GM12878 (cell line): ENCODE data around the gene PRKG1. TPM values are rescaled to one million over a fixed set of nuclear protein-coding genes. Genes with fewer than 3 reads are reported as not detected.

ENCODE experiments used
- ATAC-seq: fragments of 200-7000 bp; cut with Tn5 transposase; 3 replicates; pipeline ENCODE4 v1.9.1; 2020; ENCODE audit warnings: mild to moderate bottlenecking, moderate library complexity
- BruUV-seq: library from RNA; stranded (reverse); fragments of 400-500 nt; replicated peaks from 2 replicates; lab custom pipeline; 2021; lab: Mats Ljungman, UMichigan
- CTCF ChIA-PET: fragments of 300-600 bp; sonication (Branson Sonifier 250); formaldehyde crosslinking; extraction: SDS; loops from one replicate; lab custom pipeline; 2021; ENCODE audit warnings: inconsistent platforms; lab: Yijun Ruan, JAX
- POLR2A ChIA-PET: fragments of 350-600 bp; formaldehyde crosslinking; extraction: SDS; loops from one replicate; lab custom pipeline; 2021; ENCODE audit warnings: inconsistent platforms; lab: Charles Lee
- RAD21 ChIA-PET: fragments of 300-600 bp; sonication (Branson Sonifier 250); formaldehyde crosslinking; loops from one replicate; lab custom pipeline; 2023; ENCODE audit warnings: antibody characterized with exemption; ENCODE audit not compliant: unreplicated experiment; lab: Charles Lee
- SMC1A ChIA-PET: fragments of 300-600 bp; sonication (Branson Sonifier 250); formaldehyde crosslinking; loops from one replicate; lab custom pipeline; 2023; ENCODE audit not compliant: unreplicated experiment, uncharacterized antibody; lab: Charles Lee
- DNase-seq: peaks from one replicate; pipeline ENCODE4 v3.0.0-alpha.2; 2011; ENCODE audit warnings: low read depth, low spot score
- FAIRE-seq: peaks from 3 replicates; lab custom pipeline; 2011; peaks lifted over from hg19 to GRCh38; lab: Jason Lieb, UNC
- H2AFZ ChIP-seq: 2 replicates; pipeline ENCODE4 v1.6.0; 2011; ENCODE audit warnings: low read depth, low read length, control low read depth; ENCODE audit not compliant: control insufficient read depth
- H3K27ac ChIP-seq: 2 replicates; pipeline ENCODE4 v1.5.1; 2011; ENCODE audit warnings: control low read depth; ENCODE audit not compliant: control insufficient read depth, insufficient read depth
- H3K27me3 ChIP-seq, 2 experiments: replicated peaks in 1 of 2; 2 replicates each; pipeline versions ENCODE4 v1.6.0 to v1.6.1; 2011; ENCODE audit warnings: low read length in 1 of 2; ENCODE audit not compliant: control insufficient read depth in 2 of 2, insufficient read depth in 2 of 2
- H3K36me3 ChIP-seq, 2 experiments: 2 replicates each; pipeline ENCODE4 v1.5.1; 2011; ENCODE audit warnings: low read length in 1 of 2; ENCODE audit not compliant: control insufficient read depth in 2 of 2, insufficient read depth in 2 of 2
- H3K4me1 ChIP-seq: 2 replicates; pipeline ENCODE4 v1.6.1; 2011; ENCODE audit warnings: mild to moderate bottlenecking, low read length, moderate library complexity, mixed read lengths; ENCODE audit not compliant: control insufficient read depth, insufficient read depth
- H3K4me2 ChIP-seq: 2 replicates; pipeline ENCODE4 v1.6.0; 2011; ENCODE audit warnings: control low read depth; ENCODE audit not compliant: control insufficient read depth, insufficient read depth
- H3K4me3 ChIP-seq: fragments of 200-600 bp; sonication (generic); 2 replicates; pipeline ENCODE4 v1.5.1; 2016
- H3K79me2 ChIP-seq: 2 replicates; pipeline ENCODE4 v1.6.0; 2011; ENCODE audit warnings: low read length; ENCODE audit not compliant: control insufficient read depth, insufficient read depth
- H3K9ac ChIP-seq: 2 replicates; pipeline ENCODE4 v1.8.0; 2011; ENCODE audit warnings: low read length, control low read depth, mixed read lengths; ENCODE audit not compliant: control insufficient read depth, insufficient read depth
- H3K9me3 ChIP-seq: replicated peaks from 3 replicates; pipeline ENCODE4 v1.5.1; 2011; ENCODE audit warnings: mild to moderate bottlenecking, low read length; ENCODE audit not compliant: control insufficient read depth, insufficient read depth
- H4K20me1 ChIP-seq: 2 replicates; pipeline ENCODE4 v1.6.0; 2011; ENCODE audit not compliant: control insufficient read depth, insufficient read depth
- BRCA1 ChIP-seq: IDR thresholded peaks from 2 replicates; pipeline ENCODE4 v1.6.1; 2011; ENCODE audit warnings: low read depth, low read length, improper control_type of control experiment
- CHD2 ChIP-seq: IDR thresholded peaks from 2 replicates; pipeline ENCODE4 v1.6.1; 2011; ENCODE audit warnings: low read depth, low read length, improper control_type of control experiment, borderline replicate concordance
- ETV6 ChIP-seq, 2 experiments: fragments of 450-650 bp in 1 of 2; IDR thresholded peaks in 1 of 2; conservative IDR thresholded peaks in 1 of 2; 2 replicates each; pipeline ENCODE4 v1.6.1; 2014; ENCODE audit warnings: antibody characterized with exemption in 1 of 2, borderline replicate concordance in 1 of 2, low read depth in 1 of 2, mild to moderate bottlenecking in 1 of 2, moderate library complexity in 1 of 2
- KLF5 ChIP-seq: fragments of 450-650 bp; IDR thresholded peaks from 2 replicates; pipeline ENCODE4 v1.6.1; 2014; ENCODE audit warnings: mild to moderate bottlenecking; ENCODE audit not compliant: partially characterized antibody
- LARP7 ChIP-seq: fragments of 450-650 bp; IDR thresholded peaks from 2 replicates; pipeline ENCODE4 v1.6.1; 2017; ENCODE audit warnings: mild to moderate bottlenecking
- NR2C1 ChIP-seq: fragments of 450-650 bp; IDR thresholded peaks from 2 replicates; pipeline ENCODE4 v1.6.1; 2017; ENCODE audit warnings: antibody characterized with exemption, mild to moderate bottlenecking, moderate library complexity
- PAX5 ChIP-seq: IDR thresholded peaks from 2 replicates; pipeline ENCODE4 v1.6.1; 2011; ENCODE audit warnings: low read depth, low read length, borderline replicate concordance
- SMC3 ChIP-seq: IDR thresholded peaks from 2 replicates; pipeline ENCODE4 v1.6.1; 2011; ENCODE audit warnings: low read length, improper control_type of control experiment, borderline replicate concordance
- SREBF2 ChIP-seq: IDR thresholded peaks from 2 replicates; pipeline ENCODE4 v1.6.1; 2012; ENCODE audit warnings: mild to moderate bottlenecking, low read length
- SRF ChIP-seq, 2 experiments: IDR thresholded peaks; 2 replicates each; pipeline ENCODE4 v1.6.1; 2011; ENCODE audit warnings: low read depth in 2 of 2, low read length in 2 of 2, mild to moderate bottlenecking in 1 of 2, moderate library complexity in 1 of 2
- STAT1 ChIP-seq: fragments of 450-650 bp; conservative IDR thresholded peaks from 2 replicates; pipeline ENCODE4 v1.6.1; 2014; ENCODE audit warnings: antibody characterized with exemption, mild to moderate bottlenecking
- WGBS: methylation state at CpG from one replicate; pipeline ENCODE4 v1.1.6; 2016; ENCODE audit warnings: low lambda C conversion rate; ENCODE audit not compliant: insufficient replicate concordance, insufficient coverage; ENCODE audit errors: missing lambda C conversion rate; 5-methylcytosine and 5-hydroxymethylcytosine counted together
- in situ Hi-C: fragments of 300-500 bp; cut with MboI; formaldehyde crosslinking; loops from 9 replicates; pipeline ENCODE4 v1.14.3; 2018; ENCODE audit warnings: mixed read lengths
- intact Hi-C: fragments of 100-400 bp; cut with micrococcal nuclease; formaldehyde crosslinking; loops from one replicate; pipeline ENCODE4 v1.14.2; 2022; ENCODE audit not compliant: unreplicated experiment
- polyA plus RNA-seq, 11 experiments: library from polyadenylated mRNA; depleted of rRNA in 4 of 11; unstranded in 6 of 11; stranded (reverse) in 5 of 11; fragments of >200 nt; fragmentation: Nextera tagmentation in 4 of 11; fragmentation: Illumina TruSeq in 1 of 11; extraction: Ambion mirVana in 4 of 11; extraction: Trizol in 1 of 11; gene quantifications; 1 replicate in 1 of 11; 2 replicates in 10 of 11; pipeline versions ENCODE4 v1.2.1 to v1.2.3, GENCODE V29; 2011 to 2016; ENCODE audit warnings: inconsistent platforms in 2 of 11, missing spikeins in 2 of 11, low read depth in 1 of 11
- total RNA-seq, 4 experiments: library from RNA; depleted of rRNA in 3 of 4; stranded (reverse); fragments of >200 nt in 3 of 4; fragmentation: Illumina TruSeq in 1 of 4; extraction: Trizol in 1 of 4; gene quantifications; 2 replicates each; pipeline versions ENCODE4 v1.2.1 to v1.2.3, GENCODE V29; 2013 to 2021
- TF ChIP-seq, protein P1 (sequence below): fragments of 450-650 bp; IDR thresholded peaks from 2 replicates; pipeline ENCODE4 v1.6.1; 2016; ENCODE audit warnings: mild to moderate bottlenecking
- TF ChIP-seq, protein P2 (sequence below): fragments of 450-650 bp; IDR thresholded peaks from 2 replicates; pipeline ENCODE4 v1.6.1; 2017; ENCODE audit warnings: mild to moderate bottlenecking, low read depth, inconsistent platforms; ENCODE audit not compliant: poor library complexity, severe bottlenecking

PRKG1 gene
- total and polyA plus RNA-seq, 10 of the 15 experiments (the other 5 are each of a cell fraction or from before 2014, with no cell fraction given) = 0.04 to 0.05 TPM; not detected in 8

DNA sequence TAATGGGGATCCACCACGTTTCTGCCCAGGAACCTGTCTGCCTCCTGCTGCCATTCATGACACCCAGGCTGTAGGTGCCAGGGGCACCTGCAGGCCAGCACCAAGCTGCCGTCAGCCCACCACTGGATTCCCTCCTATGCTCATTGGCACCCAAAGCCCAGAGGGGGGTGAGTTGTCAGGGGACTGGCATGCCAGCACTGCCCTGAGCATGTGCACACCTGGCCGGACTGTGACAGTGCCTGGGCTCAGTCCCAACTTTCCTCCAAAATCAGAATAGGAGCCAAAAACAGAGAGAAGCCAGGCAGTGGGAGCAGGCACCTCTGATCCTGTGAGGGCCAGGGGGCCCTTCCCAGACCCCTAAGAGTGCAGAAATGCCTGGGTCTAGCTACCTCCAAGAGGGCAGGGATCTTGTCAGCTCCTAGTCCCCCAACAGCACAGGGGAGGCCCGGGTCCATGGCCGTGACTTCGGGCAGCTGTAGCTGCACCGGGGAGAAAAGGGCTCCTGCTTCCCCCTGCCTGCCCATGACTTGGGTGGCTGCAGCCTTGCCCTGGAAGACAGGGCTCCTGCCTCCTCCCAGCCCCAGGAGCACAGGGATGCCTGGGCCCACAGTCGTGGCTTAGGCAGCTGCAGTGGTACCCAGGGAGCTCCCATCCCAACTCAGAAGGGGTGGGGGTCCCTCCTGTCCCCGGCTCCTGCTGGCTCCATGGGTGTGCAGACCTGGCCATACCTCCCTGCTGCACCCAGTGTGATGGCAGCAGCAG, 990.0 kb downstream of the PRKG1 start:
- no peaks in the 10 kb centered on the region for H4K20me1 ChIP-seq
- no peaks in the 10 kb centered on the region for H3K36me3 ChIP-seq
- no TSS peak for BruUV-seq
- intact Hi-C loops (no loop called here), in situ Hi-C loops (no loop called here)
- no peak overlapping the region for H3K27ac ChIP-seq
- H2AFZ ChIP-seq = no peak overlapping the region
- SMC1A ChIA-PET = no interaction called here
- no peaks in the 10 kb centered on the region for H3K27me3 ChIP-seq
- FAIRE-seq (no peak), ATAC-seq (no peak), DNase-seq (no peak)
- no peak overlapping the region for H3K4me3 ChIP-seq
- no peaks in the 10 kb centered on the region for H3K79me2 ChIP-seq
- CTCF ChIA-PET = no interaction called here
- WGBS = 13% methylated on average over 9 of the region's 9 CpGs
- H3K9ac ChIP-seq = no peak overlapping the region
- POLR2A ChIA-PET = no interaction called here
- H3K4me1 ChIP-seq = no peaks in the 10 kb centered on the region
- H3K4me2 ChIP-seq = no peak overlapping the region
- RAD21 ChIA-PET = no interaction called here
- TF ChIP-seq CHD2 = no peak
- no peak for TF ChIP-seq LARP7
- TF ChIP-seq SMC3 = no peak
- TF ChIP-seq, protein P1, sequence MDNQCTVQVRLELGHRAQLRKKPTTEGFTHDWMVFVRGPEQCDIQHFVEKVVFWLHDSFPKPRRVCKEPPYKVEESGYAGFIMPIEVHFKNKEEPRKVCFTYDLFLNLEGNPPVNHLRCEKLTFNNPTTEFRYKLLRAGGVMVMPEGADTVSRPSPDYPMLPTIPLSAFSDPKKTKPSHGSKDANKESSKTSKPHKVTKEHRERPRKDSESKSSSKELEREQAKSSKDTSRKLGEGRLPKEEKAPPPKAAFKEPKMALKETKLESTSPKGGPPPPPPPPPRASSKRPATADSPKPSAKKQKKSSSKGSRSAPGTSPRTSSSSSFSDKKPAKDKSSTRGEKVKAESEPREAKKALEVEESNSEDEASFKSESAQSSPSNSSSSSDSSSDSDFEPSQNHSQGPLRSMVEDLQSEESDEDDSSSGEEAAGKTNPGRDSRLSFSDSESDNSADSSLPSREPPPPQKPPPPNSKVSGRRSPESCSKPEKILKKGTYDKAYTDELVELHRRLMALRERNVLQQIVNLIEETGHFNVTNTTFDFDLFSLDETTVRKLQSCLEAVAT = no peak
- TF ChIP-seq, protein P2, sequence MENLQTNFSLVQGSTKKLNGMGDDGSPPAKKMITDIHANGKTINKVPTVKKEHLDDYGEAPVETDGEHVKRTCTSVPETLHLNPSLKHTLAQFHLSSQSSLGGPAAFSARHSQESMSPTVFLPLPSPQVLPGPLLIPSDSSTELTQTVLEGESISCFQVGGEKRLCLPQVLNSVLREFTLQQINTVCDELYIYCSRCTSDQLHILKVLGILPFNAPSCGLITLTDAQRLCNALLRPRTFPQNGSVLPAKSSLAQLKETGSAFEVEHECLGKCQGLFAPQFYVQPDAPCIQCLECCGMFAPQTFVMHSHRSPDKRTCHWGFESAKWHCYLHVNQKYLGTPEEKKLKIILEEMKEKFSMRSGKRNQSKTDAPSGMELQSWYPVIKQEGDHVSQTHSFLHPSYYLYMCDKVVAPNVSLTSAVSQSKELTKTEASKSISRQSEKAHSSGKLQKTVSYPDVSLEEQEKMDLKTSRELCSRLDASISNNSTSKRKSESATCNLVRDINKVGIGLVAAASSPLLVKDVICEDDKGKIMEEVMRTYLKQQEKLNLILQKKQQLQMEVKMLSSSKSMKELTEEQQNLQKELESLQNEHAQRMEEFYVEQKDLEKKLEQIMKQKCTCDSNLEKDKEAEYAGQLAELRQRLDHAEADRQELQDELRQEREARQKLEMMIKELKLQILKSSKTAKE = no peak
- no peak for TF ChIP-seq BRCA1
- TF ChIP-seq ETV6 (conservative IDR thresholded peaks at IDR 0.05 in 1 of 2, IDR thresholded peaks at IDR 0.05 in 1 of 2; ENCODE audit: borderline replicate concordance in 1 of 2, low read depth in 1 of 2) = no peak
- no peak for TF ChIP-seq SREBF2
- TF ChIP-seq KLF5 = no peak
- TF ChIP-seq NR2C1 = no peak
- TF ChIP-seq SRF (IDR thresholded peaks at IDR 0.05; ENCODE audit: low read depth in 2 of 2, low read length in 2 of 2) = no peak
- TF ChIP-seq STAT1 = no peak
- no peak for TF ChIP-seq PAX5
- H3K9me3 ChIP-seq = no peaks in the 10 kb centered on the region
